Tibial artery (tissue), 4 donors: ENCODE data around the gene TBCD.

ENCODE experiments used
- DNase-seq, 2 donors: peaks; one replicate each; pipeline ENCODE4 v3.0.0-alpha.2; 2019
- H3K27ac ChIP-seq, 2 donors: fragments of 200-600 bp; sonication (generic) in 1 of 2; 1 replicate in 1 of 2; 2 replicates in 1 of 2; pipeline ENCODE4 v1.5.1; 2018 to 2019; ENCODE audit warnings: mild to moderate bottlenecking in 1 of 2
- H3K27me3 ChIP-seq, 2 donors: fragments of 200-600 bp; sonication (generic) in 1 of 2; one replicate each; pipeline versions ENCODE4 v1.5.1 to v1.6.0; 2016 to 2019
- H3K36me3 ChIP-seq, 3 donors: fragments of 200-600 bp; sonication (generic) in 2 of 3; one replicate each; pipeline ENCODE4 v1.5.1; 2016 to 2019; ENCODE audit warnings: mild to moderate bottlenecking in 2 of 3
- H3K4me1 ChIP-seq, 4 donors: fragments of 200-600 bp; sonication (generic) in 2 of 4; 1 replicate in 3 of 4; 2 replicates in 1 of 4; pipeline ENCODE4 v1.5.1; 2016 to 2019
- H3K4me3 ChIP-seq, 2 donors: fragments of 200-600 bp; sonication (generic) in 1 of 2; 1 replicate in 1 of 2; 2 replicates in 1 of 2; pipeline ENCODE4 v1.5.1; 2018 to 2019; ENCODE audit warnings: mild to moderate bottlenecking in 2 of 2
- H3K9me3 ChIP-seq, 3 donors: fragments of 200-600 bp; sonication (generic) in 1 of 3; one replicate each; pipeline ENCODE4 v1.5.1; 2016 to 2019
- CTCF ChIP-seq, 2 experiments: fragments of 200-600 bp in 1 of 2; fragments of 450-650 bp in 1 of 2; IDR thresholded peaks; one replicate each; pipeline ENCODE4 v1.5.1; 2017 to 2019; ENCODE audit warnings: antibody characterized with exemption in 2 of 2, mild to moderate bottlenecking in 1 of 2, moderate library complexity in 1 of 2
- intact Hi-C: fragments of 100-400 bp; cut with DNase I; formaldehyde crosslinking; loops from one replicate; pipeline ENCODE4 v1.15.0; 2023; ENCODE audit warnings: low total_unique reads

The TBCD gene

GRCh38 chr17:82911822-82912221, 160.0 kb downstream of the TBCD start:
- TF ChIP-seq CTCF (IDR thresholded peaks at IDR 0.05), result no peak
- peaks cover 0 to 72% (median 14%) of the 10 kb centered on the region in 3 donors for H3K36me3 ChIP-seq
- H3K27ac ChIP-seq, result no peak overlapping the region
- no peak overlapping the region for H3K4me3 ChIP-seq
- H3K9me3 ChIP-seq, result no peaks in the 10 kb centered on the region
- DNase-seq, result peak in 1 of 2 donors; percentile 40
- H3K27me3 ChIP-seq, result no peaks in the 10 kb centered on the region
- intact Hi-C loops, result no loop called here
- peaks cover 0 to 14% (median 6%) of the 10 kb centered on the region in 4 donors for H3K4me1 ChIP-seq

GRCh38 chr17:82912484-82913089, 160.7 kb downstream of the TBCD start:
- Histone ChIP-seq H3K27me3 (no peaks in the 10 kb centered on the region), H3K4me3 (no peak overlapping the region), H3K9me3 (no peaks in the 10 kb centered on the region), H3K27ac (no peak overlapping the region), H3K4me1 (peaks cover 0 to 13% (median 6%) of the 10 kb centered on the region in 4 donors), H3K36me3 (peaks cover 0 to 64% (median 13%) of the 10 kb centered on the region in 3 donors)
- no peak for TF ChIP-seq CTCF (IDR thresholded peaks at IDR 0.05)
- intact Hi-C loops, result no loop called here
- DNase-seq, result no peak

- H3K4me1 ChIP-seq, result peaks cover 0 to 7% (median 6%) of the 10 kb centered on the region in 4 donors
- H3K4me3 ChIP-seq, result no peak overlapping the region
- no peak overlapping the region for H3K27ac ChIP-seq
- peaks cover 0 to 60% (median 13%) of the 10 kb centered on the region in 3 donors for H3K36me3 ChIP-seq
- intact Hi-C loops, result no loop called here
- H3K9me3 ChIP-seq, result no peaks in the 10 kb centered on the region
- H3K27me3 ChIP-seq, result no peaks in the 10 kb centered on the region
- no peak for DNase-seq
- TF ChIP-seq CTCF (IDR thresholded peaks at IDR 0.05), result peak in 1 of 2 experiments; percentile 19
These were observed 161.6 kb downstream of the TBCD start for GRCh38 chr17:82913304-82914043.

GRCh38 chr17:82914375-82914774, 162.5 kb downstream of the TBCD start:
- no peak overlapping the region for H3K27ac ChIP-seq
- TF ChIP-seq CTCF (IDR thresholded peaks at IDR 0.05), result peak; percentile 35 to 46
- H3K9me3 ChIP-seq, result no peaks in the 10 kb centered on the region
- intact Hi-C loops, result no loop called here
- H3K4me3 ChIP-seq, result no peak overlapping the region
- DNase-seq, result no peak
- H3K36me3 ChIP-seq, result peaks cover 0 to 61% (median 14%) of the 10 kb centered on the region in 3 donors
- no peaks in the 10 kb centered on the region for H3K27me3 ChIP-seq
- peaks cover 0 to 7% (median 6%) of the 10 kb centered on the region in 4 donors for H3K4me1 ChIP-seq

- DNase-seq, result no peak
- intact Hi-C loops, result no loop called here
- TF ChIP-seq CTCF (IDR thresholded peaks at IDR 0.05), result no peak
- Histone ChIP-seq H3K9me3 (no peaks in the 10 kb centered on the region), H3K4me1 (peaks cover 0 to 7% (median 6%) of the 10 kb centered on the region in 4 donors), H3K27me3 (no peaks in the 10 kb centered on the region), H3K4me3 (no peak overlapping the region), H3K27ac (no peak overlapping the region), H3K36me3 (peaks cover 0 to 61% (median 20%) of the 10 kb centered on the region in 3 donors)
These were observed 163.3 kb downstream of the TBCD start for GRCh38 chr17:82915010-82915756.
